GM11168 (cell line): ENCODE results near the gene DIRAS1.

ENCODE experiments used
- in situ Hi-C: fragments of 300-500 bp; cut with MboI; formaldehyde crosslinking; loops from one replicate; pipeline ENCODE4 v1.12.0; 2022; ENCODE audit warnings: low sequenced_read_pairs; ENCODE audit not compliant: unreplicated experiment

The DIRAS1 gene

GRCh38 chr19:2731181-2731995 is 10.2 kb upstream of the DIRAS1 start:
- in situ Hi-C loops: no loop called here

DNA sequence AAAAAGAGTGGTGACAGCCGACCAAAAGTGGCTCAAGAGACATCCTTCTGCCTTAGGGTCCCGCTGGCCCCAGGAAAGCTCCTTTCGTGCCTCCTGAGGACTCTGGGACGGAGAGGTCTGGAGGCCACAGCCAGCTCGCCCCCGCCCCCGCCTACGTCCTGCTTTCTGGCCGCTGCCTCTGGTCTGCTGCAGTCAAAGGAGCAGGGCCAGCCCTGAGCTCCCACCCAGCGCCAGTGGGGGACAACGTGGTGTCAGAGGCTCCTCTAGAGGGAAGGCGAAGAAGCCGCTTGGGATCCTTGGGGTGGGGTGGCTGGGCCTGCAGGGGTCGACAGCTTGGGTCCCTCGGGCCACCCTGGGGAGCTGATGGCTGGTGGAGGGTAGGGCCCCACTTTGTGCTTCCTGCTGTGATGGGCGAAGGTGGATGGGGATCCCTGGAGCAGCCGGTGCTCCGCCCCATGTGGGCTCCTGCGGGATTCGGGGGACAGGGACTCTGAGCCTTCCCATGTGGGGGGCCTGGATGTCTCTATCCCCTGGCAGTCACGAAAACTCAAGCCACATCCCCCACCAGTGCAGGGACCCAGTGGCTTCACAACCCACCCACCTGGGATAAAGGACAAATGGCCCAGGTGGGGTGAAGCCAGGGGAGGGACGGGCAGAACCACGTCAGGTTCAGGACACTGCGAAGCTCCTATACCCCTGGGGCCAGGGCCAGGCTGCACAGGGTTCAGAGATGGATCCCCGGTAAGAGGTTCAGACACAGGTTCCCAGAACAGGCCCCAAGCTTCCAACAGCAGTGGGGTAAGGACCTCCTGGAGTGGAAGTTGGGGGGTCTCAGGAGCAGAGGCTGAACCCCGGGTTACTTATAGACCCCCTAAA is 9.0 kb upstream of the DIRAS1 start:
- in situ Hi-C loops: no loop called here

GRCh38 chr19:2728783-2729387 is 7.7 kb upstream of the DIRAS1 start:
- in situ Hi-C loops: no loop called here

GRCh38 chr19:2727640-2727944 is 6.4 kb upstream of the DIRAS1 start:
- in situ Hi-C loops: no loop called here

DNA sequence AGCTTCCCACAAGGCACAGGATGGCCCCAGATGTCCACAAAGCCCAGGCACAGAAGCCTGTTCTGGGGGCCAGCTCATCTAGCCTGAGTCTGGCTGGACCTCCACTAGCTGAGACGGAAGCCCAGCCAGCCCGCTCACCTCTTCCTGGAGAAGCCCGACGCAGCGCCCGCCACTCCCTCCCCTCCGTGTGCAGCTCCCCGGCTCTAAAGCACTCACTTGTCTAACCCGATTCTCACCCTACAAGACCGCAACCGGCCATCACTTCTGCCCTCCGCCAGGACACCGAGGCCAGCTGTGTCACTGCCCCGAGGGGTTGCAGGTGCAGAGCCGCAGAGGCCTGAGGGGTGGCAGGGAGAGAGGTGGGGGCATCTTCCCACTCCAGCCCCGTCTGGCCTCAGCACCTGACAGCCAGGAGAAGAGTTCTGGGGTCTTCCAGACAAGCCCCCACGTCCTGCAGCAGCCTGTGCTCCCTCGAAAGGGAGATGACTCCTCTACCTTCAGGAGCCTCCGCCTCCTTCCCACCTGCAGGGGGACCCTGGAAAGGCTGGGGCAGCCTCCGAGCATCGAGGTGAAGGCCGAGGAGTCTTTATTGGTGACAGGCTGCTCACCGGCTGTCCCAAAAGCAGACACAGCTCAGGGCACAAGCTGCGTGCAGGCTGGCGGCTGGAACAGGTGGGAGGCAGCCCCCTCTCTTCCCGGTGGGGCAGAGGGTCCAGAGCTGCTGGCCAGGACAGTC is 5.9 kb upstream of the DIRAS1 start:
- in situ Hi-C loops: no loop called here

DNA sequence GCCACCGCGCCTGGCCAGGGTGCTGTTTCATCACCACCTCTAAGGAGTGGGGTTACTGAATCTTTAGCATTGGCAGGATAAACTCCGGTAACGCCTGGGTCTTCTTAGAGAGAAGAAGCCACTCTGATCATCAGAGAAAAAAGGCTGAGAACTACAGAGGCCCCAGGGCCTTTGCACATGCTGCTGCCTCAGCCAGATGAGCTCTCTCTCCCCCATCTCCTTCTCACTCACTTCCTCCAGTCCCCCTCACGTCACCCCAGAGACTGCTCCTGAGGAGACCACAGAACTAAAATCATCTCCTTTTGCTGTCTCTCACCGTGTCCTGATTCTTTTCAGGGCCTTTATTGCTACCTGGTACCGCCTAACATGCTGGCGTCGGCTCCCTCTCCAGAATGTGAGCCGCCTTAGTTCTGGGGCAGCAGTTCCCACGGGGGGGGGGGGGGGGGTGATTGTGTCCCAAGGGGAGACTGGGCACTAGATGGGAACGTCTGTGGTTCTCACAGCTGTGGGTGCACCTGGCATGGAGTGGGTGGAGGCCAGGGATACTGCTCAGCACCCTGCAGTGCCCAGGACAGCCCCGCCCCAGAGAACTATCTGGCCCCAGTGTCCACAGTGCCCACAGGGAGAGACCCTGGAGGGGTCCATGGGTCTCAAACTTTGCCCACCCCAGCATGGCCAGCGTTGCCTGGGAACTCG is 5.1 kb upstream of the DIRAS1 start:
- in situ Hi-C loops: no loop called here

DNA sequence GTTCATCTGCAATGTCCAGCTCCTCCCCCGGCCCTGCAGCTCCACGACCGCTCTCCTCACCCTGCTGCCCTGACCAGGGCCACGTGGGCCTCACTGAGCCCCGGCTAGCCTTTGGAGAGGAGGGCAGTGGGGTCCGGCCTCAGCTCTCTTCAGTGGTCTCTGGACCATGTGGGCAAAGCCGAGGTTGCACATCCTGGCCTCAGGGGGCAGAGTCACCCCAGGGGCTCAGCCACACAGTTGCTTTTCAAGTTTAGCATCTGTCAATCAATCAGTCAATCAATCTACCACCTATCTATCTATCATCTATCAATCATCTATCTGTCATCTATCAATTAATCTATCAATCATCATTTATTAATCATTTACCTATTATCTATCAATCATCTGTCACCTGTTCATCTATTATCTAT is 3.0 kb upstream of the DIRAS1 start:
- in situ Hi-C loops: no loop called here

DNA sequence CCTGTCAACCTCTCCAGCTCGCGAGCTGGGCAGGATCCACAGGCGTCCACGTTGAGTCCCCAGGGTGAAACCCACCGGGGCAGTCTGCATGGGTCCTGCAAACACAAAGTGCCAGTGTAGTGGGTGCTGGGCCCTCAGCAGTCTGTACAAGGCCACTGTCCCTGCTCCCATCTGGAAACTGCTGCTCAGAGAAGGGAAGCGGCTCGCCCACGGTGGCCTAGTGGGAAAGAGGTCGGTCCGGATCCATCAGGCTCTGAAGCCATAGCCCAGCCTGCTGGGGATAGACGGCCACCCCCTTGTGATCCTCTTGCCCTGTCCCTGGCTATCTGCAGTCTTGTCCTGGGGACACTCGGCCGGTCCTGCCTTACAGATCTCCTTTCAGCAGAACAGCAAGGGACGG is 2.6 kb upstream of the DIRAS1 start:
- in situ Hi-C loops: no loop called here

DNA sequence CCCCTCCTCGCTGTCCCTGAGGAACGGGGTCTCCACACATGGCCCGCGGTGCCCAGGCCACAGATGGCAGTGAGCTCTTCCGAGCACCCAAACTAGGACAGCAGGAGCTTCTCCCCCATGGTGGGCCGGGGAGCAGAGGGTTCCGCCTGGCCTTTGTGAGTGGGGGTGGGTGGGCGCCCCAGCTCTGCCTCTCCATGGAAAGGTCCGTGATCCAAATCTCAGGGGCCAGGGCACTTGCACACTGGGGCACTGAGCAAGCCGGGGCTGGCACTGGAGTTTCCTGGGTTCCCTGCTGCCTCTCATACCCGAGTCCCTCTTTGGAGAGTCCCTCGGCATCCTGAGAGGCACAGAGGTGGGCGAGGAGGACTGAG is 2.2 kb upstream of the DIRAS1 start:
- in situ Hi-C loops: no loop called here

GRCh38 chr19:2722541-2723344 is 1.6 kb upstream of the DIRAS1 start:
- in situ Hi-C loops: no loop called here

- in situ Hi-C loops: no loop called here
Measured at GRCh38 chr19:2721570-2722540, 683 bp upstream of the DIRAS1 start.

GRCh38 chr19:2719920-2720776 is 1.0 kb downstream of the DIRAS1 start:
- in situ Hi-C loops: no loop called here

- in situ Hi-C loops: no loop called here
Measured at GRCh38 chr19:2719232-2719735, 1.9 kb downstream of the DIRAS1 start.

DNA sequence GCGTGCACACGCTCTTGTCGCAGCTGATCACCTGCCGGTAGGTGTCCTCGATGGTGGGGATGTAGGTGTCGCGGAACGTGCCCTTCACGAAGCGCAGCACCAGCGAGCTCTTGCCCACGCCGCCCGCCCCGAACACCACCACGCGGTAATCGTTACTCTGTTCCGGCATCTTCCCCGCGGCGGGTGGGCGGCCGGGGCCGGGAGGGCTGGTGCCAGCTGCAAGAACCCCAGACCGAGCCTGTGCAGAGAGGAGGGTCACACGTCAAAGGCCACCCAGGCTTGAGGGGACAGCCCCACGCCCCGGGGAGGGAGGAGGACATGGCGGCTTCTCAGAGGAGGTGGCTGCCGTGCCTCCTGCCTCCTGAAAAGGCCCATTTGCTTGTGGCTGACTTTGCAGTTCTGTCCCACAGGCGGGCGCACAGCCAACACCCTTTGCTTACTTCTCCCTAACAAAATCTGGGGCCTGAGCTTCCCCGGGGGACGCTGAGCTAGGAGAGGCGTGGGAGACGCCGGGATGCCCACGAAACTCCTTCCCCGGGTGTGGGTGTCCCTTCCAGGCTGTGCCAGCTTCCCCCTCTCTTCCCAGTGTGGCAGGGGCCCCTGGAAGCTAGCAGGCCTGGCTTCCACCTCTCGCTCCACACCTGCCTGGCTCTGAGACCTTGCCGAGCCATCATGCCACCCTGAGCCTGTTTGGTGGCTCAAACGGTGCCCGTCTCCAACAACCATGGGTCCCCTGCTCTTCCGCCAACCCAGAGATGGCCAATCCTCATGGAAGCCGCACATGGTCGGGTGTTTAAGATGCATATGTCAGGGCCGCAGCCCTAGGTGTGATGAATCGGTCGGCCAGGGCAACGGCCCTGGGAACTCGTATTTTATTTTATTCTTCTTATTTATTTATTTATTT is 3.3 kb downstream of the DIRAS1 start:
- in situ Hi-C loops: no loop called here

GRCh38 chr19:2716722-2717637 is 4.2 kb downstream of the DIRAS1 start:
- in situ Hi-C loops: no loop called here
